ENCODE measurements around the gene PITPNC1. TPM values are rescaled to one million over a fixed set of nuclear protein-coding genes. Genes with fewer than 3 reads are reported as not detected.

The PITPNC1 gene
- polyA plus RNA-seq, 1 donor from 2014 or later: 18.8 TPM

- no peak overlapping the region for H2AFZ ChIP-seq (ENCODE audit: low read depth, low read length)
- no peaks in the 10 kb centered on the region for H3K36me3 ChIP-seq (ENCODE audit: insufficient read depth, low read length)
- no peak overlapping the region for H3K4me2 ChIP-seq (ENCODE audit: low read length)
- H3K79me2 ChIP-seq (replicated peaks; ENCODE audit: insufficient read depth, low read length): no peaks in the 10 kb centered on the region
- TF ChIP-seq TAF1 (IDR thresholded peaks at IDR 0.05; ENCODE audit: low read depth) (no peak), SMC3 (conservative IDR thresholded peaks at IDR 0.05; ENCODE audit: poor library complexity) (no peak), REST (IDR thresholded peaks at IDR 0.05; ENCODE audit: borderline replicate concordance) (no peak), RAD21 (conservative IDR thresholded peaks at IDR 0.05) (no peak), EZH2 (IDR thresholded peaks at IDR 0.05; ENCODE audit: borderline replicate concordance, insufficient read depth, low read length, poor library complexity, severe bottlenecking) (no peak), POLR2AphosphoS5 (IDR thresholded peaks at IDR 0.05) (no peak)
- H3K9me3 ChIP-seq (ENCODE audit: low read length): no peaks in the 10 kb centered on the region
- H3K4me3 ChIP-seq (ENCODE audit: low read length): no peak overlapping the region
- H3K9me2 ChIP-seq (ENCODE audit: insufficient read depth, low read length): no peaks in the 10 kb centered on the region
- H4K20me1 ChIP-seq (ENCODE audit: insufficient read depth): no peaks in the 10 kb centered on the region
- H3K27ac ChIP-seq (ENCODE audit: low read length): no peak overlapping the region
- no peaks in the 10 kb centered on the region for H3K27me3 ChIP-seq (ENCODE audit: insufficient read depth, low read depth, low read length)
- H3F3A ChIP-seq (ENCODE audit: insufficient read depth, low read length, poor library complexity, severe bottlenecking): peaks cover 7% of the 10 kb centered on the region
- H3K9ac ChIP-seq (ENCODE audit: low read length): no peak overlapping the region
Measured at GRCh38 chr17:67549820-67550219, 172.7 kb downstream of the PITPNC1 start.

- no peak for TF ChIP-seq EZH2 (IDR thresholded peaks at IDR 0.05; ENCODE audit: borderline replicate concordance, insufficient read depth, low read length, poor library complexity, severe bottlenecking)
- TF ChIP-seq MXI1 (conservative IDR thresholded peaks at IDR 0.05; ENCODE audit: poor library complexity, severe bottlenecking): no peak
- no peak for TF ChIP-seq SMC3 (conservative IDR thresholded peaks at IDR 0.05; ENCODE audit: poor library complexity)
- no peak for TF ChIP-seq RAD21 (conservative IDR thresholded peaks at IDR 0.05)
- no peak for TF ChIP-seq EP300 (conservative IDR thresholded peaks at IDR 0.05; ENCODE audit: poor library complexity, severe bottlenecking)
- no peak for TF ChIP-seq POLR2AphosphoS5 (IDR thresholded peaks at IDR 0.05)
- no peak for TF ChIP-seq CTCF (IDR thresholded peaks at IDR 0.05; ENCODE audit: poor library complexity, severe bottlenecking)
- no peak for TF ChIP-seq TAF1 (IDR thresholded peaks at IDR 0.05; ENCODE audit: low read depth)
- TF ChIP-seq REST (IDR thresholded peaks at IDR 0.05; ENCODE audit: borderline replicate concordance): no peak
- H3K27ac ChIP-seq (ENCODE audit: low read length): no peak overlapping the region
- H3K4me2 ChIP-seq (ENCODE audit: low read length): no peak overlapping the region
- no peak overlapping the region for H2AFZ ChIP-seq (ENCODE audit: low read depth, low read length)
- H3K9ac ChIP-seq (ENCODE audit: low read length): no peak overlapping the region
- no peaks in the 10 kb centered on the region for H3K36me3 ChIP-seq (ENCODE audit: insufficient read depth, low read length)
- H3K9me3 ChIP-seq (ENCODE audit: low read length): peaks cover 3% of the 10 kb centered on the region
- no peak overlapping the region for H3K4me3 ChIP-seq (ENCODE audit: low read length)
- H3K27me3 ChIP-seq (ENCODE audit: insufficient read depth, low read depth, low read length): no peaks in the 10 kb centered on the region
- no peaks in the 10 kb centered on the region for H3K79me2 ChIP-seq (replicated peaks; ENCODE audit: insufficient read depth, low read length)
- no peaks in the 10 kb centered on the region for H4K20me1 ChIP-seq (ENCODE audit: insufficient read depth)
- no peaks in the 10 kb centered on the region for H3F3A ChIP-seq (ENCODE audit: insufficient read depth, low read length, poor library complexity, severe bottlenecking)
- no peaks in the 10 kb centered on the region for H3K9me2 ChIP-seq (ENCODE audit: insufficient read depth, low read length)
Measured at GRCh38 chr17:67554634-67555033, 177.6 kb downstream of the PITPNC1 start.

Measured in neural cell (in vitro differentiated cells).